GM19468 (cell line): ENCODE results near the gene DNAJC1.
"Not testable (repeated sequence)": the region's sequence is repeated elsewhere in the genome, so short reads cannot be mapped to it uniquely, and the experiment has no call there.

Source experiments
- ATAC-seq: cut with Tn5 transposase; IDR thresholded peaks from one replicate; pipeline ENCODE4 v1.9.1; 2021; ENCODE audit warnings: mild to moderate bottlenecking, moderate library complexity, moderate number of reproducible peaks; ENCODE audit not compliant: unreplicated experiment; ENCODE audit errors: extremely low read depth

DNAJC1 gene

DNA sequence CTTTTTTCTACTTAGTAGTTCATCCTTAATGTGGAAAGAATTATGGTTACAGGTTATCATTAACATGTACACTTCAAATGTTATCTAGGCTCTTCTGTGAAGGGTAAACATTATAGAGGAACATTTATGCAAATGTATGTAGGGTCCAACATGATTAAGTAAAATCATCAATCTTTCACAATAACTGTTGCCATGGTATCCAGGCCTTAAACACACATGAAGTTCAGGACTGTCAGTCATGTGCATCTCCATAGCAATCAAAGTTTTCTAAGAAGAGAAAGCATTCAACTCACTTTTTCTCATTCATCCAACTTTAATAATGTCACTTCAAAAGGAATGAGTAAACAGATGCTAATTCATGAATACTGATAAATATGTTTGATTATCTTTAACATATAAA is 83.6 kb downstream of the DNAJC1 start:
- ATAC-seq, result no peak

- no peak for ATAC-seq
These were observed 84.4 kb downstream of the DNAJC1 start for GRCh38 chr10:21919117-21919516.

DNA sequence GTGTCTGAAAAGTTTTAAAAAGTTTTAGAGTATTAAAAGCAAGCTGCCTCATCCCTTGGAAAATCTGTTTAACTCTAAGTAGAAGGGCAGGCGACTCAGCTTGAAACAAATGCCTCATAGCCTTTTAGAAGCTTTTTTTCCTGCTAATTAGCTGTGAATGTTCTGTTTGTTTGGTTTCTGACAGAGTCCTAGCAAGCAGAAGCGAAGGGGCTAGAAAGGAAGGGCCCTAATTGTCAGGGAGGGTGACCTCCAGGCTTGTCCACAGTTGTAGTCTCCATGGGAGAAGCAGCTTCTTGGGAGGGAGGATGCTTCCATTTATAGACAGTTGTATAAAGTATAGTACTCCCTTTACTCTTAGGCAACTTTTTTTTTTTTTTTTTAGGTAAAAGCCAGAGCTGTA is 90.9 kb downstream of the DNAJC1 start:
- no peak for ATAC-seq

GRCh38 chr10:21910798-21911197 is 92.7 kb downstream of the DNAJC1 start:
- ATAC-seq, result no peak

- no peak for ATAC-seq
These were observed 96.1 kb downstream of the DNAJC1 start for GRCh38 chr10:21907436-21907835.

DNA sequence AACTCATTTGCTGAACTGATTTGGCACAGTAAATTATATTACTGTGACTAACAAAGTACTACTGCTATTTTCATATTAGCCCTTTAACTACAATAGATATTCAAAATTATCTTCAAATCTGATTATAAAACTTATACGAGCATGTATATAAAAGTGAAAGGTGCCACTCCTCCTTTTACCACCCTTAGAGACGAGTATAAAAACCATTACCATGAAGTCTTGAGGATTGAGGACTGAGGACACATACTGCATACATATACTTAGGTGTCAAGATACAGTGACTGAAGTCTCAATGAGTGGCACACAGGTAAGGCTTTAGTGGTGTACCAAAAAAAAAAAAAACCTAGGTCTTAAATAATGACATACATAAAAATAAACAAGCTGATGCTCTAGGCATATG is 98.6 kb downstream of the DNAJC1 start:
- no peak for ATAC-seq

DNA sequence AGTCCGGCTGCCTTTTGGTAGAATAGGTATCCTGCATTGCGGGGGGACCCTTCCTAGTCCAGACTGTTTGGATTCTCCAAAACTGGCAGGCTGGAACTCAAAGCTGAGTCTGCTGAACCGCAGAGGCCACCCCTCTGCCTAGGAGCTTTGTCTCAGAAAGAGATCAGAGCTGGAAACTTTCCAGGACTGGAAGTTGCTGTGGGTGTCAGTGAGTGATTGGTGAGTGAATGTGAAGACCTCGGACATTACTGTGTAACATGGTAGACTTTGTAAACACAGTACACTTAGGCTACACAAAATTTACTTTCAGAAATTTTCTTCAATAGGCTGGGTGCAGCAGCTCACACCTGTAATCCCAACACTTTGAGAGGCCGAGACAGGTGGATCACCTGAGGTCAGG is 103.8 kb downstream of the DNAJC1 start:
- ATAC-seq, result no peak

DNA sequence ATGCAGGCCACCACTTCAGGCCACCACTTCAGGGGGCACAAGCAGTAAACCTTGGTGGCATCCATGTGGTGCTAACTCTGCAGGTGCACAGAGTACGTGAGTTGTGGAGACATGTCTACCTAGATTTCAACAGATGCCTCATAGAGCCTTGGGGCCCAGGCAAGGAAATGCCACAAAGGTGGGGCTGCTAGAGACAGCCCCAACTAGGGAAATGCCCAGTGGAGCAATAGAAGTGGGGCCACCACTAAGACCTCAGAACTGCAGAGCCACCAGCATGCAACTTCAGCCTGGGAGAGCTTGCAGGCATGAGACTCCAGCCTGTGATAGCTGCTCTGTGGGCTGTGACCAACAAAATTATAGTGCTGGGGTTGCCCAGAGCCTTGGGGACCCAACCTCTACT is 107.6 kb downstream of the DNAJC1 start:
- ATAC-seq, result no peak

DNA sequence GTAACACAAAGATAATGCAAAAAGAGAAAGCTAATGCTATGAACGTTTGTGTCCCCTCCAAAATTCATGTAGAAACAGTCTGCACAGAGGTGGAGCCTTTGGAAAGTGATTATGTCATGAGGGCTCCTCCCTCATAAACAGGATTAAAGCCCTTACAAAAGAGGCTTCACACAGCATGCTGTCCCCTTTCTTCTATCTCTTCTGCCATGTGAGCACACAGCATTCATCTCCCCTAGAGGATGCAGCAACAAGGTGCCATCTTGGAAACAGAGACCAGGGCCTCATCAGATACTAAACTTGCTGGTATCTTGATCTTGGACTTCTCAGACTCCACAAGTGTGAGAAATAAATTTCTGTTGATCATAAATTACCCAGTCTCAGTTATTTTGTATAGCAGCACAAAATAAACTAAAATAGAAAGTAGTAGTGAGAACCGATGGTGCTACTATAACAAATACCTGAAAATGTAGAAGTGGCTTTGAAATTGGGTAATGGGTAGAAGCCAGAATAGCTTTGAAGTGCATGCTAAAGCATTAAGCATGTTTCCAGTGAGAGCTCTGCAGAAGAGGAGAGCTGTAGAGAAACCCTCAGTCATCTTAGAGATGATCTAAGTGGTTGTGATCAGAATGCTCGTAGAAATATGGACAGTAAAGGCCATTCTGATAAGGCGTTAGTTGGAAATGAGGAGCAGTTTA is 108.7 kb downstream of the DNAJC1 start:
- no peak for ATAC-seq

DNA sequence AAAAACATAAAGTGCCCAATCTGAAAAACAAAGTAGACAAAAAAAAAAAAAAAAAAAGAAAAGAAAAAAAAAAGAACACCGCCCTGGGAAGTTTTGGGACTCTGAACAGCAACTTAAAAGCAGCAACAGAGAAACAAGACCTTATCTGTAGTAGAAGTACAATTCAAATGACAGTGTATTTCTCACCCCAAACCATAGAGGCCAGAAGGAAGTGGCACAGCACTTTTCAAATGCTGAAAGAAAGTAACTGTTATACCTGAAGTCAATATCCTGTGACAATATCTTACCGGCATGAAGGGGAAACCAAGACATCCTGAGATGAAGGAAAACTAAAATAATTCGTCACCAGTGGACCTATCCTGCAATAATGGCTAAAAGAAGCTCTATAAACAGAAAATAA is 112.1 kb downstream of the DNAJC1 start:
- no peak for ATAC-seq

- ATAC-seq, result no peak
These were observed 113.9 kb downstream of the DNAJC1 start for GRCh38 chr10:21889477-21890275.

DNA sequence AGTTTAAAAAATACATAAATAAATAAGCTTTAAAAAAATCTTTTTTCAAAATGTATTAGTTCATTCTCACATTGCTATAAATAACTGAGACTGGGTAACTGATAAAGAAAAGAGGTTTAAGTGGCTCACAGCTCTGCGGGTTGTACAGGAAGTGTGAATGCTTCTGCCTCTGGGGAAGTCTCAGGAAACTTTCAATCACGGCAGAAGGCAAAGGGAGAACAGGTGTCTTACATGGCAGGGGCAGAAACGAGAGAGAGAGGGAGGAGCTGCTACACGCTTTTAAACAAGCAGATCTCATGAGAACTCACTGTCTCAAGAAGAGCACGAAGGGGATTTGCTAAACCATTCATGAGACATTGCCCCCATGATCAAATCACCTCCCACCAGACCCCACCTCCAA is 114.6 kb downstream of the DNAJC1 start:
- ATAC-seq, result peak; percentile 73

- no peak for ATAC-seq
These were observed 117.6 kb downstream of the DNAJC1 start for GRCh38 chr10:21885940-21886339.

- no peak for ATAC-seq
These were observed 130.3 kb downstream of the DNAJC1 start for GRCh38 chr10:21873198-21873597.

GRCh38 chr10:21872771-21873170 is 130.8 kb downstream of the DNAJC1 start:
- not testable (repeated sequence) for ATAC-seq

GRCh38 chr10:21870849-21871248 is 132.7 kb downstream of the DNAJC1 start:
- no peak for ATAC-seq

GRCh38 chr10:21869087-21869486 is 134.4 kb downstream of the DNAJC1 start:
- not testable (repeated sequence) for ATAC-seq

DNA sequence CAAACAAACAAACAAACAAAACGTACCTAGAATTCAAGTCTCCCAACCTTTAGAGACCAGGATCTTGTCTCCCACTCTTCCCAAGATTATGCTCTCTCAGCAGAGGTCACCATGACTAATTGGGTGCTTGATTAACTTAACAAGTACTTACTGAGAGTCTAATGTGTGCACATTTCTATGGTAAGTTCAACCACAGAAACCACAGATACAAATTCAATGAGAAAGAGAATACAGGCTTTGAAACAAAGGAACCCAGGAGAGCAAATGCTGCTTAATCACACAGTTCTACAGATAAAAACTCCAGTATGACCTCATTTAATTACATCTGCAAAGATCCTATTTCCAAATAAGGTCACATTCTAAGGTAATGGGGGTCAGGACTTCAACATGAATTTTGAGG is 142.8 kb downstream of the DNAJC1 start:
- ATAC-seq, result no peak

DNA sequence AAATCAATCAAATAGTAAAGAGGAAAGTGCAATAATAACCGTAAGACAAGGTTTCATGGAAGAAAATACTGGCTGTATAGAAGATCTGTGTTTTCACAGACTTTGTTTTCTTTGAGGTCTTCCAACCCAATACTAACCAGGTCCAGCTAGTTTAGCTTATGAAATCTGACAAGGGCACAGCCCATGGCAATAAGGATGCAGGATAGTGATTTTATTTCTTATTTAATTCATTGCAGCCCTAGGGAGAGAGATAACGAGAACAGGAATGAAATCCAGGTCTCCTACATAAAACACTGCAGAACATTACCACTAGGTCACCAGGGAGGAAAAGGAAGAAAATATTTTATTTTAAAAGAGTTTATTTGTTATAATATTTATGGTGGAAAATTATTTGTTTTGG is 145.1 kb downstream of the DNAJC1 start:
- no peak for ATAC-seq

- ATAC-seq, result no peak
These were observed 153.9 kb downstream of the DNAJC1 start for GRCh38 chr10:21849607-21850006.

DNA sequence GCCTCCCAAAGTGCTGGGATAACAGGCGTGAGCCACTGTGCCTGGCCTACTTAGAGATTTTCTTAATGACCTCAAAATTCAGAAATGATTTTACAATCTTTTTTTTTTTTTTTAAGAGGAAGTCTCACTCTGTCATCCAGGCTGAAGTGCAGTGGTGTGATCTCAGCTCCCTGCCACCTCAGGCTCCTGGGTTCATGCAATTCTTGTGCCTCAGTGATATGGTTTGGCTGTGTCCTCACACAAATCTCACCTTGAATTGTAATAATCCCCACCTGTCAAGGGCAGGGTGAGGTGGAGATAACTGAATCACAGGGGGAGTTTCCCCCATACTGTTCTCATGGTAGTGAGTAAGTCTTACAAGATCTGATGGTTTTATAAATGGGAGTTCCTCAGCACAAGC is 159.9 kb downstream of the DNAJC1 start:
- no peak for ATAC-seq

DNA sequence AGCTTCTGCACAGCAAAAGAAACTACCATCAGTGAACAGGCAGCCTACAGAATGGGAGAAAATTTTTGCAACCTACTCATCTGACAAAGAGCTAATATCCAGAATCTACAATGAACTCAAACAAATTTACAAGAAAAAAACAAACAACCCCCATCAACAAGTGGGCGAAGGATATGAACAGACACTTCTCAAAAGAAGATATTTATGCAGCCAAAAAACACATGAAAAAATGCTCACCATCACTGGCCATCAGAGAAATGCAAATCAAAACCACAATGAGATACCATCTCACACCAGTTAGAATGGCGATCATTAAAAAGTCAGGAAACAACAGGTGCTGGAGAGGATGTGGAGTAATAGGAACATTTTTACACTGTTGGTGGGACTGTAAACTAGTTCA is 162.3 kb downstream of the DNAJC1 start:
- not testable (repeated sequence) for ATAC-seq
